ENCODE measurements around the gene ADAM19.

The ADAM19 gene, protein sequence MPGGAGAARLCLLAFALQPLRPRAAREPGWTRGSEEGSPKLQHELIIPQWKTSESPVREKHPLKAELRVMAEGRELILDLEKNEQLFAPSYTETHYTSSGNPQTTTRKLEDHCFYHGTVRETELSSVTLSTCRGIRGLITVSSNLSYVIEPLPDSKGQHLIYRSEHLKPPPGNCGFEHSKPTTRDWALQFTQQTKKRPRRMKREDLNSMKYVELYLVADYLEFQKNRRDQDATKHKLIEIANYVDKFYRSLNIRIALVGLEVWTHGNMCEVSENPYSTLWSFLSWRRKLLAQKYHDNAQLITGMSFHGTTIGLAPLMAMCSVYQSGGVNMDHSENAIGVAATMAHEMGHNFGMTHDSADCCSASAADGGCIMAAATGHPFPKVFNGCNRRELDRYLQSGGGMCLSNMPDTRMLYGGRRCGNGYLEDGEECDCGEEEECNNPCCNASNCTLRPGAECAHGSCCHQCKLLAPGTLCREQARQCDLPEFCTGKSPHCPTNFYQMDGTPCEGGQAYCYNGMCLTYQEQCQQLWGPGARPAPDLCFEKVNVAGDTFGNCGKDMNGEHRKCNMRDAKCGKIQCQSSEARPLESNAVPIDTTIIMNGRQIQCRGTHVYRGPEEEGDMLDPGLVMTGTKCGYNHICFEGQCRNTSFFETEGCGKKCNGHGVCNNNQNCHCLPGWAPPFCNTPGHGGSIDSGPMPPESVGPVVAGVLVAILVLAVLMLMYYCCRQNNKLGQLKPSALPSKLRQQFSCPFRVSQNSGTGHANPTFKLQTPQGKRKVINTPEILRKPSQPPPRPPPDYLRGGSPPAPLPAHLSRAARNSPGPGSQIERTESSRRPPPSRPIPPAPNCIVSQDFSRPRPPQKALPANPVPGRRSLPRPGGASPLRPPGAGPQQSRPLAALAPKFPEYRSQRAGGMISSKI

DNA sequence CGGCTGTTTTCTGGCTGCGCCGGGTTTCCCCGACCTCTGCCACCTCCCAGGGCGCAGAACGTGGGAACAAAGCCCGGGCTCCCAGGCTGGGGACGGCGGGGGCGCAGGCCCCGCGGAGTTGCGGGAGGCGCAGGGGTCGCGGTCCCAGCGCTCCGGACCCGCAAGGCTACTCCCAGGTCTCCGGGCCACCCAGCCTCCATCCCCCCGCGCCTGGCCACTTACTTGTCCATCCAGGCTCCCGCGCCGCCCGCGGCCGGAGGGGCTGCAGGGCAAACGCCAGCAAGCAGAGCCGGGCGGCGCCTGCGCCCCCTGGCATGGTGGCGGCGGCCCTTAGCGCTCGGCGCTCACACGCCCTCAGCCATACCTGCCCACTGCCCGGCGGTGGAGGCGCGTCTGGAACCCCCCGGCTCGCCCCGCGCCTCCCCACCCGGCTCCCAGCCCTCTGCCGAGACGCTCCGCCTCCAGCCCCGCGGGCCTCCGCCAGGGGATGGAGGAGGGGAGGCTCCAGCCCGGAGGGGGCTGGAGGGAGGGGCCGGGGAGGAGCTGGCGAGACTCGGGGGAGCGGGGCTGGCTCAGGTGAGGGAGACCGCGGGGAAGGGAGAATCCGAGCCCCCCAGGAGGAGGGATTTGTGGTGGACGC, at the start of gene ADAM19:
TSS of gene ADAM19 (minus strand) at position 395 of the 640 bp plus-strand sequence. CDS start at position 316, 79 bp downstream.
- peak; percentile 89 for DNase-seq (ENCODE audit: low spot score)

DNA sequence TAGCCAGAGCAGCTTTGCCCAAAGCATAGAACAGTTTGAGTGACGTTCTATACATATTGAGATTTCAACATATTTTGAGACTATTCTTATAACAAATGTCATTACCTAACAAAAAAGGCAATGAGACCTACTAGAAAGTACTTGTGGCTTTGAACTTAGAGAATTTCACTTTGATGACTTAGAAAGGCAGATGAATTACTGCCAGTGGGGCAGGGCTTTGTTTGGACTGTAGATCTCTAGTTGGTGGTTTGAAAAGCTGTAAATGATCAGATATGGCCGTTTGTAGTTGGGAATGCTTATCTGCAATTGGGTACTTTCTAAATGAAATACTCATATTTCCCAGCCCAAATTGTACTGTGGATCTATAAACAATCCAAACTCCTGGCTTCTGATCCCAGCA, 48.6 kb upstream of the ADAM19 start:
- DNase-seq (ENCODE audit: low spot score): no peak

DNA sequence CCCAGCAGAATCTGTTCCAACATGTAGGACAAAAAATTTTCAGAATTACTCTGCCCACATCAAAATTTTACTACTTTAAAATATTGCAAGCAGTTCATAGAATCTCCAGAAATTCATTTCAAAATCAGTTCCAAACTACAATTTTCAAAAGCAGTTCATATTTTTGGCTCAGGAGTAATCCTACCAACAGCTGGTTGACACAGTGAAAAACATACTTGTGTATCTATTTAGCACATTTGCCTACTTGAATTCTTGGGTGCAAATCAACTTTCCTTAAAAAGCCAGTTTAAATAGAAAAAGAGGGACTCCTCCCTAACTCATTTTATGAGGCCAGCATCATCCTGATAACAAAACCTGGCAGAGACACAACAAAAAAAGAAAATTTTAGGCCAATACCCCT, 45.2 kb upstream of the ADAM19 start:
- no peak for DNase-seq (ENCODE audit: low spot score)

DNA sequence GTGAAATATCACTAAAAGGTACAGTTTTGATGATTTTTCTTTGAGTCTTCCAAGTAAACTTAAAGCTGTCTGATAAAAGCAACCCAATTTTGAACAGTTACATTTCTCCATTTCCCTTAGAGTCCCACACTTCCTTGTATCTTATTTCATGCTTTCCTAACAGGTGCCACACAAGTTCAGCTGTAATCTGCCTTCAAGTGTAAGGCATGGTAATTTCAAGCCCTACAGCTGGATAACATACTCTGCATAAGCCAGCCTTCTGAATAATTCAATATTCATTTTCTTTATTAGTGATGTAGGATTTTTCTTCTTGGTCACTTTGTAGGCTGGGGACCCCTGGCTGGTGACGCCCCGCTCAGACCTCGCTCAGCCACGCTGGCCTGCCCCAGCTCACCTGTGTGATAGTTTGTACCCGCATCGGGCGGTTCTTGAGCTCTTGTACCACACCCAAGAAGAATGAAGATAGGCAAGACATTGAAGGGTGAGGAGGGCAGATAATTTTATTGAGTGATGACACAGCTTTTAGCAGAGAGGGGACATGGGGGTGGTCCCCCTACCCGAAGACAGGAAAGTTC, 42.7 kb upstream of the ADAM19 start:
- DNase-seq (ENCODE audit: low spot score): no peak

DNA sequence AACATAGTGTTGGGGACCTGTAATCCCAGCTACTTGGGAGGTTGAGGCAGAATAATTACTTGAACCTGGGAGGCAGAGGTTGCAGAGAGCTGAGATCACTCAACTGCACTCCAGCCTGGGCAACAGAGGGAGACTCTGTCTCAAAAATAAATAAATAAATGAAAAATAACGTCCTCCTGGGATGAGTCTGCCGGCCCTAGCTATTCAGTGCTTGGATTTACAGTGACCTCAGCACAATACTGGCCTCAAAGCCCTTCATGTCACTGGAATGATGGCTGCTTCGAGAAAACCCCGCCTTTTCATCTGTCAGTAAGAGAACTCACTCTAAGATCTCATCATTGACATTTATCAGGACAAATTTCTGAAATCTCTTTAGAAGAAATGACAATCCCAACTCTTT, 41.2 kb upstream of the ADAM19 start:
- no peak for DNase-seq (ENCODE audit: low spot score)

DNA sequence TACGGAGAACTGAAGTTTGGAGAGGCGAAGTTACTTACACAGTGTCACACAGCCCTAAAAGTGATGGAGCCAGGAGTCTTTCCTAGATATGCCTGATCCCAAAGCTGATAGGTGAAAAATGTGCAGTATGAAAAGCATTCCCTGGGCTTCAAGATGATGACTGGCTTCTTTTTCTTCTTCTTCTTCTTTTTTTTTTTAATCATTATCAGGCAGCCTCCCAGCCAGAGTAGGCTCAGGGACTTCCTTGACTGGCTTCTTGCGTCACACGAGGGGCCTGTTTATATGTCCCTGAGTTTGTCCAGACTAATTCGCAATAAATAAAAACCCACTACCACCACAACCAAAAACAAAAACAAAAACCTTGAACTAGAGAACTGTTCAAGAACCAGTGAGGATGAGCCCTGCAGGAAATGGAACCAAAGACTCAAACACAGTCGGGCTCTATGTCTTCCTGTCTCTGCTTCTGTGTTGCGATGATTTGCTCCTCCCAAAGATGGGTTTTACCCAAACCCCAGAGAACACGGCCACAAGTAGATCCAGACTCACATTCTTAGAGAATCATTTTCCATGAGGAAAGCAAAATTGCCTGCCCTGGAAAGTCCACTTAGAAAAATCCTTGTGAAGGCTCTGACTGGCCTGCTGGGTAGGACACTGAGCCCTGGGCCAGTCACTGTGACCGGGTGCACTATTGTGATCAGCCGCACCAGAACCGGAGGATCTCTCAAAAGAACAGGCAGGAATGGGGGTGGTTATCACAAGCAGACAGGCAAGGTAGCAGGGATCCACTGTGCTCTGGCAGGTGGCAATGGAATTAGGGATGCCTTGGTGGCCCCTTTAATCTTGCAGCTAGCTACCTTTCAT, 38.0 kb upstream of the ADAM19 start:
- no peak for DNase-seq (ENCODE audit: low spot score)

DNA sequence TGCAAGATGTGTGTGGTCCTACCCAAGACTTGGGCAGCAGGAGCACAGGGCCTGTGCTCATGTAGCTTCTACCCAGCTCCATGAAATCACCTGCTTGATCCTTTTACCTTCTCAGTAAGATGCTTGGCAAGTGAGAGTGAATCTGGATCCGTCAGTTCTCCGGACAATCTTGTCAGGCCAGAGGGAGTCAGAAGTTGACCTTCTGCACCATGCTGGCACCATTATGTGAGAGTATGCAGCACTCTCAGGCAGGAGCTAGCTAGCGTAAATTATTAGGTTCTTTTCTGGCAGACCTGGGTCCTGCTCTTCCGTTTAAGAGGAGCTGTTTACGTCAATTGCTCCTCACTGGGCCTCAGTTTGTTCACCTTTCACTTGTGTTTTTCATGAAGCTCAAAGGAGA, 37.0 kb upstream of the ADAM19 start:
- no peak for DNase-seq (ENCODE audit: low spot score)

DNA sequence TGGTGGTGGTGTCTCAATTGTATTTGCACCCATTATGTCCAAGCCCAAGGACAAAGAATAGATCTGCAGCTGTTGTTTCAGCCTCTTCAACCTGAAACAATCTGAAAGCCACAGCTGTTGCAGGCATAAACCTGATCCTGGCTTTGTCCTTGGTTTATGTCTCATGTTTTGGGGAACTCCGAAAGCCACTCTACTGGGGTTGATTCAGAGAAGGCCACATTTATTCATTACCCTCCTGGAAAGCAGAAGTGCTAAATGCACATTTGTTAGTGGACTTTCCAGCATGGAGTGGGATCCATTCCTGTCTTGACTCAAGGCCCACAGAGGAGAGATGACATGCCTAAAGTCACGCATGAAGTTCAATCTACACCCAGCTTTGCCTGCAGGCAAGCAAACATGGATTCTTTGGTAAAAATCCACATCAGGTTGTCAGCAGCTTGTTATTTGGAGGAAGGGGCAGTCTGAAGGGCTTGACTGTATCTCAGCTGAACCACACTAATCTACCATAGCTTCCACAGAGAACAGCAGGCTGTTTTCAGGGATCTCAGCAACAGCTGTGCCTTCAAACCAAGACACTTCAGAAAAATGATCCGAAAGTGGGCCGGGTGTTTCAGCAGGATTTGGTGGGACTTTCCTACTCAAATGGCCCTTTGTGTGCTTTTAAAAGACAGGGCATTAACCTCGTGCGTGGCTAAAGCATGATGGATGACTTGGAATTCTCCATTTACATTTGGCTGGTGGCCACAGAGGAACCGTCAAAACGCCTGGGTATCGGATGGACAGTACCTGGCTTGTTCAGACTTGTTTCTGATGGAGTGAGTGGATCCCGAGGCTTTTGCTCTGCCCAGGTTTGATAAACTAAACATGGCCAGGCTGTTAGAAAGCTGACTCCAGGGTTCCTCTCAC, 36.2 kb upstream of the ADAM19 start:
- DNase-seq (ENCODE audit: low spot score): no peak

DNA sequence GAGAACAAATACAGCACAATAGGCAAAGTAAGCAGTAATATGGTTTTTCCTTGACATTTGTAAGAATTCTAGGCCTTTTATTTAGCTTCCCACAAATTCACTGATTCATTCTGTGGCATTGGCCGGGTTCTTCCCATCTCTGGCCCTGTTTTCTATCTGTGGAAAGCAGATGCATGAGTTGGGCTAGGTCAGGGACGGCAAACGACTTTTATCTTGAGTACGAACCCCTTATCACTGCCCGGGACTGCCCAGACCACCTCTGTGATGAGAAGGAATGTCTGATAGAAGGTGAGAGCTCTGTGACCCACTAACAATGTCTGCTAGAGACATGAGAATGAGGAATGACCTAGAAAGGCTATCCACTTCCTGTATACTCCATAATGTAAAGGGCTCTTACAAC, 35.4 kb upstream of the ADAM19 start:
- no peak for DNase-seq (ENCODE audit: low spot score)

DNA sequence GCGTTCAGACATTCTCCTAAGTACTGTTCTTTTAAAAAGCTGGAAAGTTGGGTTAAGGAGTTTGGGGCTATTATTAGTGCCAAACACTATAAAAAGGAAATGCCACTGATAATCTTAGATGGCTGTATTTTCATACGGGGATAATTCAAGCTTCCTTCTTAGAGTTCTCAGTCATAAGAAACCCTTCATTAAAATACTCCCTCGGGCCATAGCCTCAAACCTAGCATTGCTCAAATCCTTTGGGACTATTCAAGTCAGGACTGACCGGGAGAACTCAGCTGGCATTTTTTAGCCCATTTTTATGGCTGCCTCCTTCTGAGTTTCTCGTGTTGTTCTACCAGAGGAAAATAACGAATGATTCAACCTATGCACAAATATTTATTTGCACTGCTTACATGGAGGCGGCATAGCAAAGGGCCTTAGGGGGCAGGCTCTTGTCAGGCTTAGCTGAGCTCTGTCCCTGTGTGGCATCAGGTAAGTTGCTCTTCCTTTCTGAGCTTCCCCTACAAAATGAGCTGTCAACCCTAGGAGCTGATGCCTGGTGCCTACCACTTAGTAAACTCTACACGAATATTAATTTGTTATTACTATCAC, 33.5 kb upstream of the ADAM19 start:
- no peak for DNase-seq (ENCODE audit: low spot score)

DNA sequence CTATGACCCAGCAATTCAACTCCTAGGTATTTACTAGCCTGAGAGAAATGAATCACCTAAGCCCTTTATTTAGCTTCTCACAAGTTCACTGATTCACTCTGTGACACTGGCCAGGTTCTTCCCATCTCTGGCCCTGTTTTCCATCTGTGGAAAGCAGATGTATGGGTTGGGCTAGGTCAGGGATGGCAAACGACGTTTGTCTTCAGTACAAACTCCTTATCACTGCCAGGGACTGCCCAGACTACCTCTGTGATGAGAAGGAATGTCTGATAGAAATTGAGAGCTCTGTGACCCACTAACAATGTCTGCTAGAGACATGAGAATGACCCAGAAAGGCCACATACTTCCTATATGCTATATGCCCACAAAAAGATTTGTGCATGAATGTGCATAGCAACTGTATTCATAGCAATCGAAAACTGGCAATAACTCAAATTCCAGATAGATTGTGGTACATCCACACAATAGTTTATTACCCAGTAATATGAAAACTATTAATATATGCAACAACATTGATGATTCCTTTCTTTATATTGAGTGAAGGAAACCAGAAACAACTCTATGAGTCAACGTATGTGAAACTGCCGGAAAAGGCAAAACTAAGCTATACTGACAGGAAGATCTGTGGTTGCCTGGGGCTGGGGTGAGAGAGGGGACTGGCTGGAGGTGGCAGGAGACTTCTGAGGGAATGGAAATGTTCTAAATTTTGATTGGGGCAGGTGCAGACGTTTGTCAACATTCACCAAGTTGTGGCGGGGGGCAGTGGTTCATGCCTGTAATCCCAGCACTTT, 32.0 kb upstream of the ADAM19 start:
- no peak for DNase-seq (ENCODE audit: low spot score)

DNA sequence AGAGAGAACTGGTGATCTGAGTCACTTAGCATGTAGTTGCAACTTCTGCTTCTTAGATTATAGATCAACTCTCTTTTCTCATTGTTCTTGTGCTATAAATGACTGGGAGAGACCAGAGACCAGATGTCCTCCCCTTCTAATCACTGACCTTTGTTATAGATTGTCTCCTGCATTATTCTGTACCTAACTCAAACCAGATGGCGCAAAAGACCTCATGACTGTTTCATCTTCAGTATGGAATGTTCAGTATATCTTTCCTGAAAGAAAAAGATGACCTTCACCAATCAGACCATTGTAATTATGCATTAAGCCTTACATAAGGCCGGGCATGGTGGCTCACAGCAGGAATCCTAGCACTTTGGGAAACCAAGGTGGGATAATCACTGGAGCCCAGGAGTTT, 30.5 kb upstream of the ADAM19 start:
- no peak for DNase-seq (ENCODE audit: low spot score)

DNA sequence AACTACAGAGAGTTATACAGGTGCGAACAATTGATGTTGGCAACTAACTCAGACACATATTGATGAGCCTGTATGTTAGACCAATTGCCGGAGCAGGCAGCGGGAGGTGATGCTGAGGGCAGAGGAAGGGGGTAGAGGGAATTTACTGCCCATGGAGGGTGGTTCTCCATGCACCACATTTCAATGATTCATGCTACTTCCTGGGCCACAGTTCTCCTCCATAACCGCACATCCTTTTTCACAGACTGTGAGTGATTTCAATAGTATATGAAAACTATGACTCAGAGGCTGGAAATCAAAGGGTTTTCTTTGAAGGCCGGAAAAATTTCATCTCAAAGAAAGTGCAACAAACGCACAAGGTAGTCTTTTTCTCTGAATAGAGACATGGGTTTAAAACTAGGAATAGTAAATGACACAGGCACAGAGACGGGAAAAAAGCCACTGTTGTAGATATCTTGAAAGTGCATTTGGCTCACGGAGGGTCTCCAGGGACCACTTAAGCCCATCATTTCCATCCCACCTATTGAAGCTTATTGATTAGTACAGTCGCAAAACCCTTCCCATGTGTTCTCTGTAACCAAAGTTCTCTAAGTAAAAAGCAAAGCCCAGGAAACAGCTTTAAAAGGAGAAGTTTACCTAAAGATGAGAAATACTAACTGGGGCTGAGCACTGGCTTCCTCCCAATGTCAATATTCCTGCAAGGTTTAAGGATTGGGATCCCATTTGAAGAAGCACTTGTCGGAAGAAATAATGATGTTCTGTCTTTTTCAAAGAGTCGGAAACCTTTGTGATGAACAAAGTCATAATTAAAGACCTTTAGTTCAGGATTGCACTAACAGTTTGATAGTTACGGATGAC, 28.0 kb upstream of the ADAM19 start:
- DNase-seq (ENCODE audit: low spot score): no peak

DNA sequence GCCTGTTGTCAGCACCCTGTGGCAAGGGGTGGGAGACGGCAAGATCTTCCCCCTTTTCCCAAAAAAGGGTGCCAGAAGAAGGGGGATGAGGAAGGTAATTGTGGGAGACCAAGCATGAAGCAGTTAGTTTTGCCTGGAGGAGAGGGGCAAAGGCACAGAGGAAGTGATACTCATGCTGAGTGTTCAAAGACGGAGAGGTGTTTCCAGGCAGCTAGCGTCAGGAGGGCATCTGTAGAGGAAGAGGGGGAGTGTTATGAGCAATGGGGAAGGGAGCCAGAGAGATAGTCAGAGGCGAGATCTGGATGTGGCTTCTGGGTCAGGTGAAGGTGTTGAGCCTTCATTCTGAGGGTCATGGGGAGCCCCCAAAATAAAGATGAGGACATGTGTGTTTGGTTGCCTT, 26.9 kb upstream of the ADAM19 start:
- DNase-seq (ENCODE audit: low spot score): no peak

DNA sequence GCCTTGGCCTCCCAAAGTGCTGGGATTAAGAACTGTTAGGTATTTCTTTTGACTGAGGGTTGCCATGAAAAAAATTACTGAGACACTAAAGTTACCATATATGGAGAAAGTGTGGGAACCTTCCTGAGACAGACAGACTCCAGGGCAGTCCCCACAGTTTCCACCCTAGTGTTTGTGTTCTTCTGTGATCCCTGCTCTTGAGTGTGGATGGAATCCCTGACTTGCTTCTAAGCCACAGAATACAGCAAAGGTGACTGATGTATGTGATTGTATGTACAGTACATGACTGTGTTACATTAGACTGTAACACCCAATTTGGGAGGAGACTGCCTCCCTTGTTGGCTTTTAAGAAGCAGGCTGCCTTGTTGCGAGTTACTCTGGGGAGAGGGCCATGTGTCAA, 24.7 kb upstream of the ADAM19 start:
- DNase-seq (ENCODE audit: low spot score): no peak

DNA sequence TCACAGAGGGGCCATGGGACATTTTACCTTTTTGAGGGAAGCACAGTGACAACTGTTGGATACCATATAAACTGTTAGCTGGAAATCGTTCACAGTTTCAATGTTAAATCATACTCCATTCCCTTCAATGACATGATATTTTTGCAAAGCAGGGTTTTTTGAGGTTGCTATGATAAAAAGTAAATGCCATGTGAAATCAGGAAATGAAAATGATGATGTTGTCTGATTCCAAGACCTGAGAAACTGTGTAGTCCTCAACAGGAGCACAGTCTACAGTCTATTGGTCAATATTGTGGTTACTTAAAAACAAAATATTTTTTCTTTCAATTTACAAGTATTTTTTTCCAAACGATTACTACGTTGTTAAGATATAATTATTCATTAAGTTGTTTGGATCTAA, 24.0 kb upstream of the ADAM19 start:
- no peak for DNase-seq (ENCODE audit: low spot score)

DNA sequence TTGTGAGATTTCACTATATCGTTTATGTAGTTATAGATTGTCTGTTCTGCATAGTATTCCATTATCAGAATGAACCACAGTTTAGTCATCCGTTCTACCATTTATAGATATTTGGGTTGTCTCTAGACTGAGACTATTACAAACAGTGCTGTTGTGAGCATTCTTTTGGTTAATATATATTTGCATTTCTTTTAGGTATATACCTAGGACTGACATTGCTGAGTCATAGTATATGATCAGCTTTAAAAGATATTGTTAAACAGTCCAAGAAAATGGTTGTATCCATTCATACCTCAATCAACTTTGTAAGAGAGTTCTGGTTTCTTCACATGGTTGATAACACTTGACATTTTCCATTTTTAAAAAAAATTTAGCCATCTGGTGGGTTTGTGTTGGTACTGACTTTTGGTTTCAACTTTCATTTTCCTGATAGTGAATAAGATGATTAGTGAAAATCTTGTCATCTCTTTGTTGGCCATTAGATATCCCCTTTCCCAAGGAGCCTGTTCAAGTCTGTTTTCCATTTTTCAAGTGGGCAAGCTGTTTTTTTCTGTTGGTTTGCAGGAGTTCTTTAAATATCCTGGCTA, 22.9 kb upstream of the ADAM19 start:
- no peak for DNase-seq (ENCODE audit: low spot score)

DNA sequence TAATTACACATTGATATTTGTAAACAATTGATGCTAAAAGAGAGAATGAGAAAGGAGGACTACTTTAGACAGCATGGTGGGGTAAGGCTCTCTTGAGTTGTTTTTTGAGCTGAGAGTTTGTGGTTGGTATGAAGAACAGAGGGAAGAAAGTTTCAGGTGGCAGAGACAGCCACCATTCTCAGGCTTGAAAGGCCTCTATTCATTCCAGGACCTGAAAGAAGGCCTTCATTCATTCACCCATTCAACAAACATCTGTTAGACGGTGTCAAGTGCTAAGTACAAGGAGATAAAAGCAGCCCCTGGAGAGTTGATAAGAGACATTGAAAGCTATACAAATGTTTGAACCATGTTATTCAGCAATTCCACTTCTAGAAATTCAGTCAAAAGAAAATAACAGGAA, 21.7 kb upstream of the ADAM19 start:
- no peak for DNase-seq (ENCODE audit: low spot score)

All from ecto neural progenitor cell (in vitro differentiated cells).